Breast epithelium (tissue), 3 donors: ENCODE measurements around the gene PLA2G4D.

Source experiments
- POLR2A ChIP-seq: fragments of 450-650 bp; IDR thresholded peaks from one replicate; pipeline ENCODE4 v1.6.1; 2016; ENCODE audit warnings: antibody characterized with exemption, mild to moderate bottlenecking, moderate library complexity
- POLR2AphosphoS5 ChIP-seq, 3 donors: sonication (generic); formaldehyde crosslinking; IDR thresholded peaks; one replicate each; pipeline ENCODE4 v1.6.1; 2017; ENCODE audit warnings: antibody characterized with exemption in 3 of 3
- TF ChIP-seq, protein P1 (sequence below), 3 donors: fragments of 450-650 bp; IDR thresholded peaks; one replicate each; pipeline ENCODE4 v1.5.1; 2016 to 2017; ENCODE audit warnings: antibody characterized with exemption in 3 of 3, mild to moderate bottlenecking in 3 of 3, moderate library complexity in 3 of 3

DNA sequence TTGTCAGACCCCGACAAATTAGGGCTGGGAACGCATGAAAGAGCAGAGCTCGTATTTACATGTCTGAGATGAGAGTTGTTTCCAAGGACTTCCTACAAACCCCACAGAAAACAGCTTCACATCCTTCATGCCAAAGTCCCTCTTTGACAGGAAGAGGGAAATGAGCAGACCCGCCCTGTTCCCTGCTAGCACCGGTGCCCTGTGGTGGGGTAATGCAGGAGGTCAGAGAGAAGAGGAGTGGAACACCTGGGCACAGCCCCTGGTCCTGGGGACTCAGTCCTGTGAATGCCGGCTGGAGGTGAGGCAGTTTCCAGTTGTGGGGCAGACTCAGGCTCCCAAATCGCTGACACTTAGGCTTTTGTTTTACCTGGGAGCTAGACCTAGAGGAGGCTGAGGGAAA lies 4.0 kb downstream of the PLA2G4D start:
- TF ChIP-seq, protein P1, sequence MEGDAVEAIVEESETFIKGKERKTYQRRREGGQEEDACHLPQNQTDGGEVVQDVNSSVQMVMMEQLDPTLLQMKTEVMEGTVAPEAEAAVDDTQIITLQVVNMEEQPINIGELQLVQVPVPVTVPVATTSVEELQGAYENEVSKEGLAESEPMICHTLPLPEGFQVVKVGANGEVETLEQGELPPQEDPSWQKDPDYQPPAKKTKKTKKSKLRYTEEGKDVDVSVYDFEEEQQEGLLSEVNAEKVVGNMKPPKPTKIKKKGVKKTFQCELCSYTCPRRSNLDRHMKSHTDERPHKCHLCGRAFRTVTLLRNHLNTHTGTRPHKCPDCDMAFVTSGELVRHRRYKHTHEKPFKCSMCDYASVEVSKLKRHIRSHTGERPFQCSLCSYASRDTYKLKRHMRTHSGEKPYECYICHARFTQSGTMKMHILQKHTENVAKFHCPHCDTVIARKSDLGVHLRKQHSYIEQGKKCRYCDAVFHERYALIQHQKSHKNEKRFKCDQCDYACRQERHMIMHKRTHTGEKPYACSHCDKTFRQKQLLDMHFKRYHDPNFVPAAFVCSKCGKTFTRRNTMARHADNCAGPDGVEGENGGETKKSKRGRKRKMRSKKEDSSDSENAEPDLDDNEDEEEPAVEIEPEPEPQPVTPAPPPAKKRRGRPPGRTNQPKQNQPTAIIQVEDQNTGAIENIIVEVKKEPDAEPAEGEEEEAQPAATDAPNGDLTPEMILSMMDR (IDR thresholded peaks at IDR 0.05) = no peak
- no peak for TF ChIP-seq POLR2AphosphoS5 (IDR thresholded peaks at IDR 0.05)
- TF ChIP-seq POLR2A = no peak
